Iris pigment epithelial cell (primary cell): ENCODE measurements around the gene SKP1.

Source experiments
- DNase-seq: peaks from one replicate; pipeline ENCODE4 v3.0.0-alpha.2; 2011; ENCODE audit warnings: low read depth

Gene SKP1

DNA sequence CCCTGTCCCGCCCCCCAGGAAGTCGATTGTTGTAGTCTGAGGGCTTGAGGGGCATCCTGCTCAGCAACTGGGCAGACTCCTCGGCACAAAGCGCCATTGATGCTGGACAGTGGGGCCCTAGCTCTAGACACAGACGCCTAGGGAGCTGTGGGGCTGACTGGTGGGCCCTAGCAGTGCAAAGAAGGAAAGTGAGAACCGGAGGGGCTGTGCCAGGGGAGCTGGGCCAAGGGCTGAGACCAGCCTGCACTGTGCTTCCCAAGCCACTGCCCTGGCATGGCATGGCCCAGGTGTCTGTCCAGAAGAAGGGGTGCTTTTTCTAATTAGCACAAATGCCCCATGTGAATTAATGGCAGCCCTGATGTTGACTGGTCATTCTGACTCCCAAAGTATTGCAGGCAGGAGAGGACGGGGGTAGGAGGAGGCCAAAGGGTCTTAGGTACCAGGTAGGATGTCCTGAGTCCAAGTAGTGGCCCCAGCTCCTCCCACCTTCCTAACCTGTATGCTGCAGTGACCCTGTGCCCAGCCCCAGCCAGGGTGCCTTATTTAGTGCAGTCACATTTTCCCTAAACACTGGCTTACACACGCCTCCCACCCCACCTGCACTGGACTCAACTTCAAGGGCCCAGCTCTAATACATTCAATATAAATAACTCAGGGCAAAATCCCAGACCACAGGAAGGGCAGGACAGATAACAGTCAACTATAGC is 46.4 kb downstream of the SKP1 start:
- DNase-seq, result no peak

DNA sequence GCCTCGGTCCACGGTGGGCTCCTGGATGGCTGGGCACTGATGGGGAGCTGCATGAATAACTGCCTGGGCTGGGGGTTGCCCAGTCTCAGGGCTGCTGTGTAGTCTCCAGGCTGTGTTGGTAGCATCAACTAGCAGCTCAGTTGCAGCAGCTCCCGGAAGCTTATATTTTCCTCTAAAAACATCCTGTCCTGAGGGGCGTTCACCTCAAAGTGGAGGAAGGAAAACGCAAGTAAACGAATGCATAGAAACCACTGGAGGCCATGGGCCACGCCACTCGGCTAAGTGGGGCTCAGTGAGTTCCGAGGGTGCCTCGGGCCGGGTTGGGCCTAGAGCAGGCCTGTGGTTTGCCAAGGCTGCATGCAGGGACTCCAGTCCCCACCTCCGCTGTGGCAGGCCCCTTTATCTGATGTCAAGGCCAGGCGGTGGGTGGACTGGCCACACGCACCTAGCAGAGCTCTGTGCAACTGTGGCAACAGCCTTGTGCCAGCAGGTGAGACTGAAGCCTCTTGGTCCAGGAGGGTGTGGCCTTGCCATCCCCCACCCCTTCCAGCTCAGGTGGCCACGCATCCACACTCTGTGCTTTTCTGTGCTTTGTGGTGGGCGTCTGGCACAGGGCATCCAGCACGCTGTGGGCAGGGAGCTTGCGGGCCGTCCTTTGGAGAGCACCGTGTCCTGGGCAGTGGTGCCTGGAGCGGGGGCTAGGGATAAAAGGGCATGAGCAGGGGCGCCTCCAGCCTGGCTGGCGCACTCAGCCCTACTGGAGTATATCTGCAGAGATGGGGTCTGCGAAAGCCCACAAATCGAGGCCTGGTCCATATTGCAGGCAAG is 47.1 kb downstream of the SKP1 start:
- DNase-seq, result no peak

DNA sequence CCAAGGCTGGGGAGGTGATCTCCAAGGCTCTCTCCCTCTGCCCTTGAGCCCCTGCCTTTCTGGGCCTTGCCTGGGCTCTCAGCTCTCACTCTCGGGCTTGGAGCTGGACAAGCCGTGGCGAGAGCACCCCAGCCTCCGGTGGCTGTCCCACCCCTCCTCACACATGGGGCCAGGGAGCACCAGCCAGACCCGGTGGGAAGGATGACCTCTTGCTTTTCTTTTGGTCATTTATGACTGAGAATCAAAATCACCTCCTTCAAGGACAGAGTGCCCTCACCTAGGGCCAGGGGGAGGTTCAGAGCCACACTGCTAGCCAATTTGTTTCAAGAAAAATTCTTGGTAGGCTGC is 48.1 kb downstream of the SKP1 start:
- no peak for DNase-seq

DNA sequence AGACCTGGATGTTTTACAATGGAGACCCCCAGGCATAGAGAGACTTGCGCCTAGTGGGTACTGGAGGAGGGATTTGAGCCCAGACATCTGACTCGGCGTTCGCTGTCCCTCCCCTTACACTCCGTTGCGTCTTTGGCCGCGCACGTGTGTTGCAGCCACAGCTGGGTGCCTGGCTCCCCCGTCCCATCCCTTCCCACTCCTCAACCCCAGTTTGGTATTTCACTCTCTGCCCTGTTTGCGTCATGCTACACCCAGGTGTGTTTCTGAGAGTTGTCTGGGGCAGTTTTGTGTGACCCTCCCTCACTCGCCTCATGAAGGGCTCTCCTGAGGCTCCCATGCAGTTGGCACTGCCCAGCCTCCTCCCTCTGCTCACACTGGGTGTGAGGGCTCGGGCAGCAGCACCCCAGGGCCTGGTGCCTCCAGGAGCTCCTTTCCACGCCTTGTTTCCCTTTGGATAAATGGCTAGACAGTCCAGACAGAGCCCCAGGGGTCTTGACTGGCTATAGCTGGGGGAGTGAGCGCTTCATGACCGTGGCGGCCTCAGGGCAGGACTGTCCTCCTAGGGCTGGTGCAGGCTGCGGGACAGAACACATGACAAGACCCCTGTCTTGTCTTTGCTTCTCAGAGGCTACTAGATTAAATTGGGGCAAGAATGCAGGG is 48.6 kb downstream of the SKP1 start:
- DNase-seq, result no peak

DNA sequence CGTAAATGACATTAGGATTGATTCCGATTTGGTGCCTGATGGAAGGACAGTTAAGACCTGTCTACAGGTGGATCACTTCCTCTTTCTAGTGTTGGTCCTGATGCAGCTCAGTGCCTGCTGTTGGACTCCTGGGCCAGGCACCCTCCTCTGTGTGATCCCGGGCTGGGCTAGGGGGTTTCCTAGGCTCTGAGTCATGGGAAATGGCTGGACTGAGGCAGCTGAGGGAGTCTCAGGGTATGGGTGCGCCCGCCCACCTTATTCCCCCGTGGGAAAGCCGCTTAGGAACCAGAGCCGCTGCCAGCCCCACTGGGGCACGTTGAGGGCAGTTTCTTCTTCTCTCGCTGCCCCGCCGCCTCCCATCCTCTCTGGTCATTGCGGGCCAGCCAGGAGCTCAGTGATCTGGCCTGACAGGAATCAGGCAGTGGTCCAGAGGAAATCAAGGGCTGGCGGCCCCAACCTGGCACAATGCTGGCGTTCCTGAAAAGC is 49.3 kb downstream of the SKP1 start:
- DNase-seq, result peak; percentile 40

DNA sequence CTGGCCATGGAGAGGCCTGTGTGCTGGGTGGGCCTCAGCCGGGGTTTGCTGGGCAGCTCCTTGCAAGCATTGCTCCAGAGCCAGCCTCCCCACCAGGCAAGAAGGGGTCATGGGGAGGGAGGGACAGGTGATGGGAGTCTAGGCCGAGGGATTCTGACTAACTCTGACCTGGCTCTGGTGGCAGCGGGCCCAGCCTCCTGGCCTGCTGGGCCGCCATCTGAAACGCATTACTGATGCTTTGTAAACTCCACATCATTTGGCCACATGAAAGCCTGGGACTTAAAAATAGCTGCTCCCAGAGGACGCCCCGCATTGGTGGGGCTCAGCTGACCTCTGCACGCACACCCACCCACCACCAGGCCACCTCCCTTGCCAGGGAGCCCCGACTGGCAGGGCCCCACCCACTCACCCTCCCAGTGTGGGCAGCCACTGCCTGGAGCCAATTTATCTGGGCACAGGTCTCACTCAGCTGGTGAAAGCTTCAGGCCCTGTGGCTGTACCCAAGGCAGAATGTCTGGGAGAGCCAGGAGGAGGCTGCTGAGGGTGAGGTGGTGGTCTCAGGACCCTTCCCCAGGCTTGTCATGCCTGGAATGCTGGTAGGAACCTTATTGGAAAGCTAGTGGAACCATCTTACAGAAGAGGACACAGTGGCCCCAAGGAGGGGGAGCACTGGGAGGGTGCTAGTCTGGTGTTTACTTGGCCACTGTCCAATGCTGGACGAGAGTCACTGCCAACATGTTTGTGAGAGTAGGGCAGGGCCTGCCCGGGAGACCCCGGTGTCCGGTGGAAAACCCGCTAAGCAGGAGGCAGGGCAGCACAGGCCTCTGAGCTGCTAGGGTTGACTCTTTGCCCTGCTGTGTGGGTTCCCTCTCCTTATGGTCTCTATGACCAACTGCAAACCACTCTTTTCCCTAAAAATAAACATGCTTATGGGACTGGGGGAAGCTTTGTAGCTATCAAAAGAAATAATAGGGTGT is 51.4 kb downstream of the SKP1 start:
- peak; percentile 73 for DNase-seq

DNA sequence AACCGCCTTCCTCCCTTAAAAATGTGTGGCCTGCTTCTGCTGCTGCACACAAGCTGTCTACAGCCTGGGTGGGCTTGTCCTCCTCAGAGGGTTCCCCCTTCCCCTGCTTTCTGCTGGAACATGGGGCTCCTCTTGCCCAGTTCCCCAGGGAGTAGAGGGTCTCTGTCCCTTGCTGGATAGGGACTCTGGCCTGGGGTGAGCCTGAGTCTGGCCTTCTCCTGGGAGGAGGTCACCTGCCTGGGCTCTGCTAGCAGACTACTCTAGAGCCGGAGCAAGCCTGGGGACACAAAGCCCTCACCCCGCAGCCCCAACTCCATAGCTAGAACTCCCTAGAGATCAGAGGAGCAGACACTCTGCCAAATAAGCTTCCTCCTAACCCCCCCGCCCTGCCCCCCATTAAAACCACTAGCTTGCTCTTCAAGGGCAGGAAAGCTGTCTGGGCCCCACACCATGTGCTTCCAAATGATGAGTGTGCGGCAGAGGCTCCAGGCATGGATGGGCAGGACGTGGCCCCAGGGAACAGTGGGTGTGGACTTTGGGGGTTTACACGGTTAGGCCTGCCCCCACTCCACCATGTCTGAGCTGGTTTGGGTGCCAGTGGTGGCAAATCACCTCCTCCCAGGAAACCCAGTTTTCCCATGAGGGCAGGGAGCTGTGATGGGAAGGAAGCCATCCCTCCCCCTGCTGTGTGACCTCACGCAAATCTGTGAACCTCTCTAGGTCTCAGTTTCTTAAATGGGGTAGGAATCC is 52.3 kb downstream of the SKP1 start:
- DNase-seq, result no peak

DNA sequence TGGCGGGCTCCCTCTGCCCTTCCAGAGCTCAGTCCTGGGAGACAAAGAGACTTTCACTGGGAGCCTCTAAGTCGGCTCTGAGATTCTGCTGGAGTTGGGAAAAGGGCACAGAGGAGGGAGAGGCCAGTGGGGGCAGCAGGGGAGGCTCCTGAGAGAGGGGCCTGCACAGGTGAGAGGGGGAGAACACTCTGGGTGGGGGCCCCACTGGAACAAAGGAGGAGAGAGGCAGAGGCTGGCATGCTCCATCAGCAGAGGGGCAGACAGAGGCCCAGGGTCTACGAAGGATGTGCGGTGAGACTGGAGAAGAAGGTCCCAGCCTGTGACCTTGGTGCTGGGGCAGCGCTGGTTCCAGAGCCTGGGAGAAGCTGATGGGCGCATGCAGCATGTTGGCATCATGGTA is 53.4 kb downstream of the SKP1 start:
- no peak for DNase-seq

DNA sequence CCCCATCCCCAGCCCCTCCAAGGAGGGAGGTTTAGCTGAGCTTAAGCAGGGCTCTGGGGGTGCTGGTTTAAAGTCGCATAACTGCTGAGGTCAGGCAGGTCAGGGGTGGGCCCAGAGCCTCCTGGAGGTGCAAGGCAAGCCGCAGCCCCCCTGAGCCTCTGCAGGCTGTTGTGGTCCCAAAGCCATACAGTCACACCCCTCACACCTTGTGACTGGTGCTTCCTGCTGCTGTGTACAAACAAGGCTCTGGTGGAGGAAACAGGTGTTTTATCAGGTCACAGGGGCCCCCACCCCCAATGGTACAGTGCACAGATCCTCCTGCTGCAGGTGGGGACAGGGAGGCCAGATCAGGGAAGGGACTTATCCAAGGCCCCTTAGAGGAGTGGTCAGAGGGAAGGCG is 54.2 kb downstream of the SKP1 start:
- no peak for DNase-seq

DNA sequence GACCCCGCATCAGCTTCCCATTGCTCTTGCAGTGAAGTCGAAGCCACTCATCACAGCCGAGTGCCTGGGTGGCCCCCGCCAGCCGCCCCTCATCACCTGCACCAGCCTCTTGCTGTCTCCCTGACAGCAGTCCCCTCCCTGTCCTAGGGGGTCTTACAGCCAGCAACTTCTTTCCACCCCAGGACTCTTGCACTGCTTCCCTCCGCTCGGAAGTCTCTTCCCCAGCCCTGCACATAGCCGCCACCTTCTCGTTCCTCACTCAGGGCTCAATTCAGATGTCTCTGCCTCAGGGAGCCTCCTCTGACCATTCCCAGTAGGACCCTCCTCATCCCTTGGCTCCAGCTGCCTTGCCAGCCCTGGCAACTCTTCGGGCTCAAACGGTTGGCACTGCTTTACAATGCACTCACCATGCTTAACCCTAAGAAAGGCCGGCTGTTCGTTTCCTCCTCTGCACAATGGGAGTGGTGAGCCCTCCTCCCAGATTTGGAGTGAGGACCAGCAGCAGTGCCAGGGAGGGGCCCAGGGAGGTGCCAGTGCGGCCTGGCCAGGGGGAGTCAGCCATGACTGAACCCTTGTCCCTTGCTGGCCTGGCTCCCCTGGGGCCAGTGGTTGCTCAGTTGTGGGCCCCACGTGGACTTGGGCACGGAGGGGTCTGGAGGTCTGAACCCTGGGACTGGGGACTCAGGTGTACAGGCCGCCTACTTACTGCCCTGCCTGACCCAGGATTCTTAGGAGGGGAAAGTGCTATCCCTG is 56.2 kb downstream of the SKP1 start:
- no peak for DNase-seq

DNA sequence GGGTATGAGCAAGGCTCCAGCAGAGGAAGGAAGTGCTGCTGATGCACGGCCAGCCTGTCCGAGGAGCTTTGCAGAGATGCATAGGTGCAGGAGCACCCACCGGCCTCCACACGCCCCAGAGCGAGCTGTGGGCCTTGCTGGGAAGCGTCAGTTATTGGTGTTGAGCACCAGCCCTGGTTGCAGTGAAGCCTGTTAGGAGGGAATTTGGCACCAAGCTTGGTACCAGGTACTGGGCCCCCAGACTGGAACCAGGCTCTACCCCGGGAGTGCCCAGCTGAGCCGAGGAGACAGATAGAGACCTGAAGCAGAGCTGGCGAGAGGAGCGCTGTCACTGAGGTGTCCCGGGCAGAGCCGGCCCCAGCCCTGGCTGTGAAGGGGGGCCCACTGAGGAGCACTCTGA is 57.0 kb downstream of the SKP1 start:
- no peak for DNase-seq

DNA sequence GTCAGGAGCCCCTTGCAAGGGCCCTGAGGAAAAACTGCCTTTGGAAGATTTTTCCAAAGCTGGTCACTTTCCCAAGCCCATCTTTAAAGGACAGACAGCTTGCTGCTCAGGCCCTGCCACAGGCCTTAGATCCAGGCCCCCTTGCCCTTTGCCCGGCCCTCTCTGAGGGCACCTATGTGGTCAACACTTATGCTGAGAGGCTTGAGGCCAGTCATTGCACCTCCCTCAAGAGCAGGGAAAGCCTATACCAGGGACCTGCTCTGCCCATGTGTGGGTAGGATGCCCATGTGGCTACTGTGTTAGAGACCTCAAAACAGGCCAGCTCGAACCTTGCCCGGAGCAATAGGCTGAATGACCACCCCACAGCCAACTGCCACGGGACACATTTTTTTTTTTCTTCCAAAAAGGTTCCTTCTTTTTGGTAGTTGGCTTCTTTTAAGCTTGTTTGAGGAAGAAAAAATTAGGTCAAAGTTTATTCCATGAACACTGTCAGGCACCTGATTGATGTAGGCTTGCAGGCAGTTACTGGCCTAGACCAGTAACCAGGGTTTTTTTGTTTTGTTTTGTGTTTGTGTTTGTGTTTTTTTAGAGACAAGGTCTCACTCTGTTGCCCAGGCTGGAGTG is 58.4 kb downstream of the SKP1 start:
- DNase-seq, result no peak

DNA sequence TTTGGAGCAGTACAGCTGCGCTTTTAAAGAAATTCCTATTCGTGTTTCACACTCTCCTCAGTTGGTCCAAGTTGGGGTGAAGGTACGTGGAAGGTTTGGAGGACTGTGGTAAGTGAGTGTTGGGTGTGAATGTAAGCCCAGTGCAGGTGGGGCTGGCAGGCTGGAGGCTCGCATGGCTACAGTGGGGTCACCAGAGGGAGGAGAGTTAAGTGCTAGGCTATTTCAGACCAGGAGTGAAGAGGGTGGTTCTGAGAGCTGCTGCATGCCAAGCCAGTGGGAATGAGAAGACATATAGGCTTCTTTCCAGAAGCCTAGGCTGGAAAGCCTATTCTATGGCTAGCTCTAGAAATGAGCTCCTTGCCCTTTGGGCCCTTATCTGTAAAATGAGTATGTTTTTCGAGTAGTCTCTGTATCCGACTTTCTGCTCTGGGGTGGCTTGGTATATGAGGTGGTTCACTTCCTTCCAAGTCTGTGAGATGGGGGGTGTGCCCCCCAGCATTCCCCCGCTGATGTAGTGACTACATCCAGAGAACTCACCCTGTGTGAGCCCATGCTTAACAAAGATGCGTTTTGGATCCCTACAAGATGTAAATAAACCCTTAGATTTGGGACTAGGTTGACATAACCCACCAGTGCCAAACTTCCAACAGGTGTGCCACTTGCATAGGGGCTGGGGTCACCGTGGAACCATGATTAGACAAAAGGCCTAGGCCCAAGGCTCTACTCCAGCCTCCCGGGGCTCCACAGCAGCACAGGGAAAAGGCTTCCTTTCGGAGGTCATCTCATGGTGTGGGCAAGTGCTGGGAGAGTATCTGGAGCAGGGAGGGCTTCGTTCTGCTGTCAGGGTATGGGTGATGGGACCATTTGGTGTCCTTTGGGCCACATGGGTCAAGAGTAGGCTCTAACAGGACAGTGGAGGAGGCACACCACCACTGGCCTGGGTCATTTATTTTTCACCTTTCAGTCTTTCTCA is 59.7 kb downstream of the SKP1 start:
- DNase-seq, result no peak

DNA sequence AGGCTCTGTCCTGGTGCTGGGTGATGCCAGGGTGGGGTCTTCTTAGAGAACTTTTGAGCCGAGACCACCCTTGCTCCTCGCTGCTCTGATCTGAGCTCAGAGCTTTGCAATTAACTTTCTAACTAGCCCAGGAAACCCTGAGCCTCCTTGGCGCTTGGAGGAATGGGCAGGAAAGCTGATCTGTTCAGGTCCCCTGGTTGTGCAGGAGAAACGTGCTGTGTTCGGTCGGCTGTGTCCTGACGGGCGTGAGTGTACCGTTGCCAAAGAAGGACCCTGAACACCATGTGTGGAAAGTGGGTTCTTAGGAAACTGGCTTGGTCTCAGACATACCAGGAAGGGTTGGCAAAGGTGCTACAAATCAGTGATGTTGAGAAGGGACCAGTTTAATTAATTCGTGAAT is 60.5 kb downstream of the SKP1 start:
- no peak for DNase-seq

DNA sequence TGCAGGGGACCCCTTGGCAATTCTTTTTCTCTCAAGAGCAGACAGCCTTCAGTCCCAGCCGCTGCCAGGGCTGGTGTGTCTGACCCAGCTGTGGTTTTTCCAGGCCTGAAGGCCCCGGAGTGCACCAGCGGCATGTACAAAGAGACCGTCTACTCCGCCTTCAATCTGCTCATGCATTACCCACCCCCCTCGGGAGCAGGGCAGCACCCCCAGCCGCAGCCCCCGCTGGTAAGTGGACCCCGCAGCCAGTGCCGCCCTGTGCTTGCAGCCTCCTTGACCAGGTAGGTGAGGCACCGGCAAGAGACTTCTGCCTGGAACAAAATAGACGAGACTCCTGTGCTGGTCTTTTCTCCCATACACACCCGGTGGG is 61.0 kb downstream of the SKP1 start:
- no peak for DNase-seq

DNA sequence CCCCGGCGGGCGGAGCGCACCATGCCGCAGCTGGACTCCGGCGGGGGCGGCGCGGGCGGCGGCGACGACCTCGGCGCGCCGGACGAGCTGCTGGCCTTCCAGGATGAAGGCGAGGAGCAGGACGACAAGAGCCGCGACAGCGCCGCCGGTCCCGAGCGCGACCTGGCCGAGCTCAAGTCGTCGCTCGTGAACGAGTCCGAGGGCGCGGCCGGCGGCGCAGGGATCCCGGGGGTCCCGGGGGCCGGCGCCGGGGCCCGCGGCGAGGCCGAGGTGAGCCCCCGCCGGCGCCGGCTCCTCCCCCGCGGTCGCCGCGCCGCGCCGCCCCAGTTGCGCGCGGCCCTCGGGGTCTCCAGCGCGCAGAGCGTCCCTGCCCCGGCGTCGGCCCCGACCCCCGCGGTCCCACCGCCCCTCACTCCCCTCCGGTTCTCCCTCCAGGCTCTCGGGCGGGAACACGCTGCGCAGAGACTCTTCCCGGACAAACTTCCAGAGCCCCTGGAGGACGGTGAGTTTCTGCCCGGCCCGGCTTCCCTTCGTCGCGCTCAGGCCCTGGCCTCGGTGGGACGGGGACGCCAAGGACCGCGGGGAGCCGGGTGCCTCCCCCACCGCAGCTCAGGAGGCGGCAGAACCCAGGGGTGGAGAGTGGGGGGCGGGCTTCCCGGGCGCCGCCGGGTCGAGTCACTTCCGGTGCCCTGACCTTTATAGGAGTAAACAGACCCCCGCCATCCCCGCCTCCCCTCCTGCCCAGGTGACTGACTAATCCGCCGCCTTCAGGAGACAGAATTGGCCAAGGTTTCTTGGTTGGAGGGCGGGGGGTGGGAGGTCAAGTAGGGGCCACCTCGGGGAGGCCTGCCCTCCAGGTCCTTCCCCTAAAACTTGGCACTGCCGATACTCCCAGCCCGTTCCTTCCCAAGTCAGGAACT is 61.6 kb downstream of the SKP1 start:
- no peak for DNase-seq
